GM12801 (cell line): ENCODE measurements around the gene RUNX3.

Source experiments
- CTCF ChIP-seq: IDR thresholded peaks from one replicate; pipeline ENCODE4 v1.5.1; 2011; ENCODE audit warnings: control low read depth; ENCODE audit not compliant: insufficient read length; ENCODE audit errors: extremely low read depth

RUNX3 gene

GRCh38 chr1:24898909-24899439 lies 31.1 kb downstream of the RUNX3 start:
- no peak for TF ChIP-seq CTCF

GRCh38 chr1:24898152-24898908 lies 31.7 kb downstream of the RUNX3 start:
- TF ChIP-seq CTCF = no peak

GRCh38 chr1:24897263-24898151 lies 32.6 kb downstream of the RUNX3 start:
- TF ChIP-seq CTCF = no peak

GRCh38 chr1:24896596-24897262 lies 33.3 kb downstream of the RUNX3 start:
- TF ChIP-seq CTCF = no peak

- TF ChIP-seq CTCF = no peak
These were observed 33.9 kb downstream of the RUNX3 start for GRCh38 chr1:24896176-24896575.

GRCh38 chr1:24895511-24895910 lies 34.6 kb downstream of the RUNX3 start:
- TF ChIP-seq CTCF = no peak

GRCh38 chr1:24894002-24894401 lies 36.1 kb downstream of the RUNX3 start:
- no peak for TF ChIP-seq CTCF
